ENCODE results near the gene CHRNB2.

CHRNB2 gene

GRCh38 chr1:154581766-154582165 lies 14.2 kb downstream of the CHRNB2 start:
- TF ChIP-seq CTCF (conservative IDR thresholded peaks at IDR 0.05; ENCODE audit: low read depth, low read length), result no peak
- no peak for DNase-seq (ENCODE audit: low read depth)
- H3K4me3 ChIP-seq (ENCODE audit: low read depth, low read length), result no peak overlapping the region

DNA sequence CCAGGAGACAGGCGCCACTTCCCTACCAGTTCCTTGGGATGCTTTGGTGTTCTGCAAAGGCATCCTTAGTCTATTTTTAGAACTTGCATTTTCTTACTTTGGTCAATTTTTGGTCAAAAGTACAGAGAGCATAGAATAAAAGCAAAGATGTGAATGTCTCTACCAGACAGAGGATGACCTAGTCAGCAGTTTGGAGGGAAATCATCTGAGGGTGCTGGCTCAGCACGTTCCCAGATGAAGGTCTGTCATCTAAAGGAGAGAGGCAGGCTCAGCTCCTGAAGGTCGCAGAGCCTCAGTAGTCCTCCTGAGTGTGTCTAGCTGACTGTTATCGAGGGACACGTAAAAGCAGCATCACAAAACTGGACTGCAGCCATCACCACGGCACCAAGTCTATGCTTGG lies 15.3 kb downstream of the CHRNB2 start:
- no peak overlapping the region for H3K4me3 ChIP-seq (ENCODE audit: low read depth, low read length)
- TF ChIP-seq CTCF (conservative IDR thresholded peaks at IDR 0.05; ENCODE audit: low read depth, low read length), result no peak
- no peak for DNase-seq (ENCODE audit: low read depth)

- peak; percentile 21 for DNase-seq (ENCODE audit: low read depth)
- TF ChIP-seq CTCF (conservative IDR thresholded peaks at IDR 0.05; ENCODE audit: low read depth, low read length), result no peak
- H3K4me3 ChIP-seq (ENCODE audit: low read depth, low read length), result no peak overlapping the region
These were observed 16.2 kb downstream of the CHRNB2 start for GRCh38 chr1:154583773-154584172.

GRCh38 chr1:154584267-154584994 lies 16.9 kb downstream of the CHRNB2 start:
- H3K4me3 ChIP-seq (ENCODE audit: low read depth, low read length), result no peak overlapping the region
- no peak for DNase-seq (ENCODE audit: low read depth)
- no peak for TF ChIP-seq CTCF (conservative IDR thresholded peaks at IDR 0.05; ENCODE audit: low read depth, low read length)

DNA sequence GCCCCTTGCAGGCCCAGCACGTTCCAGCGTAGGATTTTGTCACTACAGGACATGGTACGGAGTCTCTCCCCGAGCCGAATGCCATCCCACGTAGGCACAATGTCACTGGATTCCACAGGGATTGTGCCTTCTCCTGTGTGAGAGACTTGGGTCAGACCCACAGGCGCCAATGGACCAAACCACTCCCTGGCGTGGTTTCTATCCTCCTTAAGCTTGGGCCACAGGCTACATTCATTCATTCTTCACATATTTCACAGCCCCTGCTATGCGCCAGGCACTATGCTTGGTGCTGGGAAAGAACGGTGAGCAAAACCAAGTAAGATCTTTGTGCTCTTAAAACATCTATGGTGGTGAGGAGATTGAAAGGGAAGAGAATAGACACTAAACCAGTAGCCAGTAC lies 18.7 kb downstream of the CHRNB2 start:
- peak; percentile 3 for TF ChIP-seq CTCF (conservative IDR thresholded peaks at IDR 0.05; ENCODE audit: low read depth, low read length)
- H3K4me3 ChIP-seq (ENCODE audit: low read depth, low read length), result no peak overlapping the region
- DNase-seq (ENCODE audit: low read depth), result no peak

- no peak overlapping the region for H3K4me3 ChIP-seq (ENCODE audit: low read depth, low read length)
- DNase-seq (ENCODE audit: low read depth), result no peak
- TF ChIP-seq CTCF (conservative IDR thresholded peaks at IDR 0.05; ENCODE audit: low read depth, low read length), result no peak
These were observed 19.1 kb downstream of the CHRNB2 start for GRCh38 chr1:154586641-154587040.

DNA sequence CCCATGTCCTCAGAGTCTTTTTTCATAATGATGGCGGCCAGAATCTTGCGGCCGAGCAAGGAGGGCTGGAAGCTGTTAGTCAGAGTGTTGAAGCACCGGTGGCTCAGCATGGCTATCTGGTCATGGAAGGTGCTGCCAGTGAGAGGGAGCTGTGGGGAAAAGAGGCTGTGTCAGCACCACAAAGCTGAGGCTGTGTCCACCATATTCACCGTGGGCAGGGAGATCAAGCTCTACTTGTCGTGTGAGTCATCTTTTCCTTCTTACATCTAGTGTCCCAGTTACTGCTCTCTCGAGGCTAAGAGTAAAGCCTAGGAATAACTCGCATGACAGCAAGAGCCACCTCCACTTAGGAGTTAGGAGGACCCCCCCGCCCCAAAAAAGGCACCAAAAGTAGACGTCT lies 22.2 kb downstream of the CHRNB2 start:
- no peak overlapping the region for H3K4me3 ChIP-seq (ENCODE audit: low read depth, low read length)
- no peak for DNase-seq (ENCODE audit: low read depth)
- TF ChIP-seq CTCF (conservative IDR thresholded peaks at IDR 0.05; ENCODE audit: low read depth, low read length), result no peak
